Right atrium auricular region (tissue), 2 donors: ENCODE results near the gene NBPF3. TPM values are rescaled to one million over a fixed set of nuclear protein-coding genes. Genes with fewer than 3 reads are reported as not detected.
"Not testable (repeated sequence)": the region's sequence is repeated elsewhere in the genome, so short reads cannot be mapped to it uniquely, and the experiment has no call there.

Experiments
- DNase-seq: peaks from one replicate; pipeline ENCODE4 v3.0.0-alpha.2; 2019; ENCODE audit warnings: low spot score
- H3K27ac ChIP-seq, 2 donors: fragments of 200-600 bp; sonication (generic); 1 replicate in 1 of 2; 2 replicates in 1 of 2; pipeline ENCODE4 v1.5.1; 2016 to 2019
- H3K27me3 ChIP-seq, 2 donors: fragments of 200-600 bp; sonication (generic); one replicate each; pipeline versions ENCODE4 v1.5.1 to v1.6.0; 2017 to 2019
- H3K36me3 ChIP-seq: fragments of 200-600 bp; sonication (generic); one replicate; pipeline ENCODE4 v1.5.1; 2016
- H3K4me1 ChIP-seq, 2 donors: fragments of 200-600 bp; sonication (generic); one replicate each; pipeline versions ENCODE4 v1.5.1 to v1.6.0; 2017 to 2019
- H3K4me3 ChIP-seq, 2 donors: fragments of 200-600 bp; sonication (generic); 1 replicate in 1 of 2; 2 replicates in 1 of 2; pipeline ENCODE4 v1.5.1; 2017 to 2019; ENCODE audit warnings: mild to moderate bottlenecking in 1 of 2, moderate library complexity in 1 of 2
- H3K9me3 ChIP-seq, 2 donors: fragments of 200-600 bp; sonication (generic); one replicate each; pipeline ENCODE4 v1.5.1; 2019
- total RNA-seq, 2 donors: library from RNA; depleted of rRNA; stranded (reverse); fragments of >200 nt; gene quantifications; one replicate each; pipeline ENCODE4 v1.1.0, GENCODE V29; 2016
- TF ChIP-seq, protein P1 (sequence below), 2 donors: fragments of 200-600 bp; sonication (generic); IDR thresholded peaks; one replicate each; pipeline ENCODE4 v1.5.1; 2019; ENCODE audit warnings: antibody characterized with exemption in 2 of 2

NBPF3 gene
- total RNA-seq, 2 donors from 2014 or later = 4.8 to 8.1 TPM

DNA sequence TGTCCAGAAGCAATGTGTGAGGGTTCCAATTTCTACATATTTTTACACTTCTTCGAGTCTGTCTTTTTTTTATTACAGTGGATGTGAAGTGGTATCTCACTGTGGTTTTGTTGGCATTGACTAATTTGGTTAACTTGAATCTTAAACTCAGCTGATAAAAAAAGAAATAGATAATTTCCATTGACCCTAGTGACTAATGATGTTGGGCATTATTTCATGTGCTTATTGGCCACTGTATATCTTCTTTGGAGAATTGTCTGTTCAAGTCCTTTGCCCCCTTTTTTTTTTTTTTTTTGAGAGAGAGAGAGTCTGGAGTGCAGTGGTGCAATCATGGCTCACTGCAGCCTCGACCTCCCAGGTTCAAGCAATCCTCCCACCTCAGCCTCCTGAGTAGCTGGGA, 33.3 kb upstream of the NBPF3 start:
- no peaks in the 10 kb centered on the region for H3K4me1 ChIP-seq
- TF ChIP-seq, protein P1, sequence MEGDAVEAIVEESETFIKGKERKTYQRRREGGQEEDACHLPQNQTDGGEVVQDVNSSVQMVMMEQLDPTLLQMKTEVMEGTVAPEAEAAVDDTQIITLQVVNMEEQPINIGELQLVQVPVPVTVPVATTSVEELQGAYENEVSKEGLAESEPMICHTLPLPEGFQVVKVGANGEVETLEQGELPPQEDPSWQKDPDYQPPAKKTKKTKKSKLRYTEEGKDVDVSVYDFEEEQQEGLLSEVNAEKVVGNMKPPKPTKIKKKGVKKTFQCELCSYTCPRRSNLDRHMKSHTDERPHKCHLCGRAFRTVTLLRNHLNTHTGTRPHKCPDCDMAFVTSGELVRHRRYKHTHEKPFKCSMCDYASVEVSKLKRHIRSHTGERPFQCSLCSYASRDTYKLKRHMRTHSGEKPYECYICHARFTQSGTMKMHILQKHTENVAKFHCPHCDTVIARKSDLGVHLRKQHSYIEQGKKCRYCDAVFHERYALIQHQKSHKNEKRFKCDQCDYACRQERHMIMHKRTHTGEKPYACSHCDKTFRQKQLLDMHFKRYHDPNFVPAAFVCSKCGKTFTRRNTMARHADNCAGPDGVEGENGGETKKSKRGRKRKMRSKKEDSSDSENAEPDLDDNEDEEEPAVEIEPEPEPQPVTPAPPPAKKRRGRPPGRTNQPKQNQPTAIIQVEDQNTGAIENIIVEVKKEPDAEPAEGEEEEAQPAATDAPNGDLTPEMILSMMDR (IDR thresholded peaks at IDR 0.05) = no peak
- no peaks in the 10 kb centered on the region for H3K36me3 ChIP-seq
- no peak overlapping the region for H3K27ac ChIP-seq
- DNase-seq = no peak
- H3K27me3 ChIP-seq = no peaks in the 10 kb centered on the region
- H3K9me3 ChIP-seq = no peaks in the 10 kb centered on the region
- H3K4me3 ChIP-seq = no peak overlapping the region

- not testable (repeated sequence) for DNase-seq, H3K27ac ChIP-seq, H3K27me3 ChIP-seq, H3K36me3 ChIP-seq, H3K9me3 ChIP-seq, H3K4me1 ChIP-seq, H3K4me3 ChIP-seq
These were observed 30.0 kb upstream of the NBPF3 start for GRCh38 chr1:21409897-21410296.

DNA sequence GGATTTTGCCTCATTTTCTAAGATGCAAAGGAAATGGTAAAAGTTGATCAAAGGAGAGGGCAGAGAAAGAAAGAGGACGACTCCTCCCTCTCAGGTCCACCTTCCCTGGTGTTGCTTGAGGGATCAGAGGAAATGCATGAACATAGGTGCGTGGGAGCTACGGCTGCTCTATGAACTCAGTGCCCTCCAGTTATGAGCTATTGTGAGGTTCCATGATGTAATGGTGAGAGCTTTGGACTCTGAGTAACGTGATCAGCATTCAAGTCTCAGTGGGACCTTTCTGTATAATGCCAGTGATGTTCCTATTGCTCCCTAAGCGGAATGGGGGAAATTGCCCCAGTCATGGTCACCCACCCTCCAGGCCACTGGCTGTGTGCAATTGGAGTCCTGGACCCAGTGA, 25.9 kb upstream of the NBPF3 start:
- Histone ChIP-seq H3K4me3 (no peak overlapping the region), H3K9me3 (no peaks in the 10 kb centered on the region), H3K27ac (no peak overlapping the region), H3K36me3 (no peaks in the 10 kb centered on the region), H3K4me1 (no peaks in the 10 kb centered on the region), H3K27me3 (no peaks in the 10 kb centered on the region)
- DNase-seq = no peak
- TF ChIP-seq, protein P1 (IDR thresholded peaks at IDR 0.05) = no peak

DNA sequence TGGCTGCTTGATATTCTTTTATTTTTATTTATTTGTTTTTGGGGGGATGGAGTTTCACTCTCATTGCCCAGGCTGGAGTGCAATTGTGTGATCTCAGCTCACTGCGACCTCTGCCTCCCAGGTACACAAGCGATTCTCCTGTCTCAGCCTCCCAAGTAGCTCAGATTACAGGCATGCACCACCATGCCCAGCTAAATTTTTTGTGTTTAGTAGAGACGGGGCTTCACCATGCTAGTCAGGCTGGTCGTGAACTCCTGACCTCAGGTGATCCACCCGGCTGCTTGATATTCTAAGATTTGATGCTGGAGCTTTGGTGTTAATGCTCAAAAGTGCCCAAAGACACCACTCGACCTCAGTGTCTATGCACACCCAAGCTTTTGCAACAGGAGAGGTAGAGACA, 19.6 kb upstream of the NBPF3 start:
- not testable (repeated sequence) for H3K36me3 ChIP-seq, H3K4me1 ChIP-seq, H3K27me3 ChIP-seq, H3K9me3 ChIP-seq, H3K4me3 ChIP-seq, DNase-seq, H3K27ac ChIP-seq

- not testable (repeated sequence) for DNase-seq, H3K36me3 ChIP-seq, H3K4me3 ChIP-seq, H3K4me1 ChIP-seq, H3K27ac ChIP-seq, H3K27me3 ChIP-seq, H3K9me3 ChIP-seq
These were observed 18.6 kb upstream of the NBPF3 start for GRCh38 chr1:21421307-21421706.

DNA sequence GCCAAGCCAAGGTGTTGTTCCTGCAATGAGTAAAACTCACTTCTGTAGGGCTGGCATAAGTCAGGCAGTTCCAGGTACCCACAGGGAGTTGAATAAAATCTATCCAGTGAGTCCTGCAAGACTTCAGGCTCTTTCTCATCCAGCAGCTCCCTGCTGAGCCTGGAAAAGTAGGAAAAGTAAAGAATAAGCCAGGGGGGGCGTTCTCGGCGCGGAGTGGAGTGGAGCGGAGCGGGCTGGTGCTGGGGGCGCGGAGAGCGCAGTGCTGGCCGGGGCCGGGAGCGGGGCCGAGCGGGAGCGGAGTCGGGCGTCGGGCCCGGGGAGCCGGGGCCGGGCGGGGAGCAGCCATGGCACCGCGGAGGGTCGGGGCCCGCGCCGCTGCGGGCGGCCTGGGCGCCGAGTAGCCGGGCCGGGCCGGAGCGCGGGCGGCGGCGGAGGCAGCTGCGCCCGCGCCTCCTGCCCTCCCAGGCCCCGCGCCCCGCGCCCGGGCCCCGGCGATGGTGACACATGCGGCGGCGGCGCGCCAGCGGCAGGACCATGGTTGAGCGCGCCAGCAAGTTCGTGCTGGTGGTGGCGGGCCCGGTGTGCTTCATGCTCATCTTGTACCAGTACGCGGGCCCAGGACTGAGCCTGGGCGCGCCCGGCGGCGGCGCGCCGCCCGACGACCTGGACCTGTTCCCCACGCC, 12.0 kb upstream of the NBPF3 start:
- H3K27ac ChIP-seq, DNase-seq, H3K4me3 ChIP-seq, H3K9me3 ChIP-seq, H3K27me3 ChIP-seq, H3K36me3 ChIP-seq, H3K4me1 ChIP-seq: not testable (repeated sequence)

DNA sequence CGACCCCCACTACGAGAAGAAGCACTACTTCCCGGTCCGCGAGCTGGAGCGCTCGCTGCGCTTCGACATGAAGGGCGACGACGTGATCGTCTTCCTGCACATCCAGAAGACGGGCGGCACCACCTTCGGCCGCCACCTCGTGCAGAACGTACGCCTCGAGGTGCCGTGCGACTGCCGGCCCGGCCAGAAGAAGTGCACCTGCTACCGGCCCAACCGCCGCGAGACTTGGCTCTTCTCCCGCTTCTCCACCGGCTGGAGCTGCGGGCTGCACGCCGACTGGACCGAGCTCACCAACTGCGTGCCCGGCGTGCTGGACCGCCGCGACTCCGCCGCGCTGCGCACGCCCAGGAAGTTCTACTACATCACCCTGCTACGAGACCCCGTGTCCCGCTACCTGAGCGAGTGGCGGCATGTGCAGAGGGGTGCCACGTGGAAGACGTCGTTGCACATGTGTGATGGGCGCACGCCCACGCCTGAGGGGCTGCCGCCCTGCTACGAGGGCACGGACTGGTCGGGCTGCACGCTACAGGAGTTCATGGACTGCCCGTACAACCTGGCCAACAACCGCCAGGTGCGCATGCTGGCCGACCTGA, 11.4 kb upstream of the NBPF3 start:
- not testable (repeated sequence) for H3K27ac ChIP-seq, H3K9me3 ChIP-seq, H3K4me3 ChIP-seq, H3K4me1 ChIP-seq, DNase-seq, H3K36me3 ChIP-seq, H3K27me3 ChIP-seq

- H3K36me3 ChIP-seq, H3K4me3 ChIP-seq, H3K4me1 ChIP-seq, H3K9me3 ChIP-seq, H3K27me3 ChIP-seq, H3K27ac ChIP-seq, DNase-seq: not testable (repeated sequence)
These were observed 10.7 kb upstream of the NBPF3 start for GRCh38 chr1:21429210-21429609.

DNA sequence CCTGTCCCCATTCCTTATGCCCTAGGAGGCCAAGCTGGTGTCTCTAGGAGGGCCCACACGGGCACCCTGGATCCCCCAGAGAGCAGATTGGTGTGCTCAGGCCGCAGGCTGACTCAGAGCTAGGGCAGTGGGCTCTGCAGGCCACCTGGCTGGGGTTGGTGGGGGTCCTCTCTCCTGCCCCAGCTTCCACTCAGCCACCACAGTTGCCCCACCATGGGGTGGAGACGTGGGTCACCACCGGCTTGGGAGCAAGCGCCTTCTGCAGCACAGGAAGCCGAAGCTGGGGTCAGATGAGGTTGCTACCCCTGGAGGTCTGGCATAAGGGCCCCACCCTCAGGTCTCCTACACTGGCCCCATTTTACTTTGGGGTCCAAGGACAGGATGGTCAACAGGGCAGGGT, 9.1 kb upstream of the NBPF3 start:
- H3K36me3 ChIP-seq = not testable (repeated sequence)

More for the DNA sequence above, 9.1 kb upstream of the NBPF3 start:
- H3K27me3 ChIP-seq, H3K9me3 ChIP-seq, H3K27ac ChIP-seq, H3K4me1 ChIP-seq, DNase-seq, H3K4me3 ChIP-seq: not testable (repeated sequence)
